OCI-LY7 (cell line): Measurements from ENCODE around the gene SMARCAL1.

Experiments used
- EZH2phosphoT487 ChIP-seq: fragments of 200-600 bp; sonication (generic); IDR thresholded peaks from 2 replicates; pipeline ENCODE4 v1.6.1; 2018; ENCODE audit warnings: low read depth, borderline replicate concordance, mild to moderate bottlenecking, mixed run types, antibody characterized with exemption, low read length, moderate library complexity, mixed read lengths
- TF ChIP-seq, protein P1 (sequence below): fragments of 200-600 bp; sonication (generic); conservative IDR thresholded peaks from 2 replicates; pipeline ENCODE4 v1.5.1; 2014; ENCODE audit warnings: mild to moderate bottlenecking, antibody characterized with exemption, low read length, moderate library complexity, mixed read lengths

DNA sequence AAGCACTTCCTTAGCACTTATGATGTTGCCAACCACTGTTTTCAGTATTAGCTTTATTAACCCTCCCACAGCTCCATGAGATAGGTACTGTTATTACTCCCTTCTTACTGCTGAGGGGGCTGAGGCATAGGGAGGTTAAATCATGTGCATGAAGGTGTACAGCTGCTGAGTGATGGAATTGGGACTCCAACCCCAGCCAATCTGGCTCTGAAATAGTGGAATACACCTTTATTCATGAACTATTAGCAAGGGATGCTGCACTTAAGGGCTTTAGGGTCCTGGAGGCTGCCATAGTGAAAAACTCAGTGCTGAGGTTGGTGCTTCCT lies 19.2 kb downstream of the SMARCAL1 start:
- TF ChIP-seq, protein P1, sequence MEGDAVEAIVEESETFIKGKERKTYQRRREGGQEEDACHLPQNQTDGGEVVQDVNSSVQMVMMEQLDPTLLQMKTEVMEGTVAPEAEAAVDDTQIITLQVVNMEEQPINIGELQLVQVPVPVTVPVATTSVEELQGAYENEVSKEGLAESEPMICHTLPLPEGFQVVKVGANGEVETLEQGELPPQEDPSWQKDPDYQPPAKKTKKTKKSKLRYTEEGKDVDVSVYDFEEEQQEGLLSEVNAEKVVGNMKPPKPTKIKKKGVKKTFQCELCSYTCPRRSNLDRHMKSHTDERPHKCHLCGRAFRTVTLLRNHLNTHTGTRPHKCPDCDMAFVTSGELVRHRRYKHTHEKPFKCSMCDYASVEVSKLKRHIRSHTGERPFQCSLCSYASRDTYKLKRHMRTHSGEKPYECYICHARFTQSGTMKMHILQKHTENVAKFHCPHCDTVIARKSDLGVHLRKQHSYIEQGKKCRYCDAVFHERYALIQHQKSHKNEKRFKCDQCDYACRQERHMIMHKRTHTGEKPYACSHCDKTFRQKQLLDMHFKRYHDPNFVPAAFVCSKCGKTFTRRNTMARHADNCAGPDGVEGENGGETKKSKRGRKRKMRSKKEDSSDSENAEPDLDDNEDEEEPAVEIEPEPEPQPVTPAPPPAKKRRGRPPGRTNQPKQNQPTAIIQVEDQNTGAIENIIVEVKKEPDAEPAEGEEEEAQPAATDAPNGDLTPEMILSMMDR = no peak
- TF ChIP-seq EZH2phosphoT487 = no peak
